GM12878 (cell line): Measurements from ENCODE around the gene AFMID.
A peak's percentile ranks its signal among the peaks of the same experiment; 100 is the strongest.

Experiments used
- CREB1 ChIP-seq: IDR thresholded peaks from 2 replicates; pipeline ENCODE4 v1.6.1; 2012; ENCODE audit warnings: low read depth, mild to moderate bottlenecking, inconsistent platforms
- CTCF ChIP-seq, 3 experiments: IDR thresholded peaks in 2 of 3; conservative IDR thresholded peaks in 1 of 3; 2 replicates each; pipeline ENCODE4 v1.5.1; 2011; ENCODE audit warnings: low read depth in 3 of 3, low read length in 3 of 3, mild to moderate bottlenecking in 3 of 3, control low read depth in 2 of 3, moderate library complexity in 2 of 3, inconsistent platforms in 1 of 3, mixed read lengths in 1 of 3; ENCODE audit not compliant: control insufficient read depth in 2 of 3, insufficient read depth in 1 of 3; ENCODE audit errors: extremely low read depth in 1 of 3
- E2F4 ChIP-seq: IDR thresholded peaks from 2 replicates; pipeline ENCODE4 v1.6.1; 2012; ENCODE audit warnings: low read depth, low read length, improper control_type of control experiment
- PBX3 ChIP-seq: IDR thresholded peaks from 2 replicates; pipeline ENCODE4 v1.6.1; 2011; ENCODE audit warnings: mild to moderate bottlenecking, low read depth, low read length, moderate library complexity; ENCODE audit not compliant: insufficient replicate concordance
- PKNOX1 ChIP-seq: fragments of 450-650 bp; IDR thresholded peaks from 2 replicates; pipeline ENCODE4 v1.6.1; 2016; ENCODE audit warnings: mild to moderate bottlenecking
- USF2 ChIP-seq: IDR thresholded peaks from 2 replicates; pipeline ENCODE4 v1.6.1; 2011; ENCODE audit warnings: low read depth, low read length, improper control_type of control experiment, borderline replicate concordance

GRCh38 chr17:78137392-78138203 lies 49.6 kb upstream of the AFMID start:
- TF ChIP-seq CTCF (IDR thresholded peaks at IDR 0.05 in 2 of 3, conservative IDR thresholded peaks at IDR 0.05 in 1 of 3; ENCODE audit: control insufficient read depth in 2 of 3, extremely low read depth in 1 of 3, insufficient read depth in 1 of 3, low read depth in 3 of 3, low read length in 3 of 3) (peak; percentile 39 to 92 (median 80)), USF2 (no peak), PBX3 (no peak), E2F4 (no peak), PKNOX1 (no peak), CREB1 (no peak)
